HL-60 (cell line): ENCODE data around the gene ELMO1.

Experiments
- DNase-seq, 2 experiments: peaks; one replicate each; pipeline ENCODE4 v3.0.0-alpha.2; 2010 to 2020; ENCODE audit warnings: low read depth in 1 of 2, low spot score in 1 of 2
- H3K27ac ChIP-seq: fragments of 250-450 bp; sonication (Bioruptor Pico); replicated peaks from 2 replicates; pipeline ENCODE4 v1.5.1; 2020; ENCODE audit warnings: mild to moderate bottlenecking, moderate library complexity
- H3K27me3 ChIP-seq: fragments of 250-450 bp; sonication (Bioruptor Pico); 2 replicates; pipeline ENCODE4 v1.5.1; 2021; ENCODE audit warnings: mild to moderate bottlenecking, moderate library complexity; ENCODE audit not compliant: insufficient read depth, poor library complexity, severe bottlenecking
- H3K4me3 ChIP-seq: replicated peaks from 2 replicates; pipeline ENCODE4 v1.5.1; 2011; ENCODE audit warnings: mild to moderate bottlenecking, control low read depth, low read length; ENCODE audit not compliant: insufficient read depth
- GABPA ChIP-seq: IDR thresholded peaks from 2 replicates; pipeline ENCODE4 v1.6.1; 2012; ENCODE audit warnings: low read depth
- POLR2AphosphoS5 ChIP-seq: IDR thresholded peaks from 2 replicates; pipeline ENCODE4 v1.6.1; 2012; ENCODE audit warnings: low read depth
- SPI1 ChIP-seq: IDR thresholded peaks from 2 replicates; pipeline ENCODE4 v1.6.1; 2012; ENCODE audit warnings: low read depth, mild to moderate bottlenecking, borderline replicate concordance
- TF ChIP-seq, protein P1 (sequence below): IDR thresholded peaks from 2 replicates; pipeline ENCODE4 v1.6.1; 2012; ENCODE audit warnings: low read depth; ENCODE audit not compliant: insufficient replicate concordance
- TF ChIP-seq, protein P2 (sequence below): IDR thresholded peaks from one replicate; pipeline ENCODE4 v1.5.1; 2011; ENCODE audit warnings: low read length, control low read depth, inconsistent platforms; ENCODE audit not compliant: insufficient read depth

ELMO1 gene

DNA sequence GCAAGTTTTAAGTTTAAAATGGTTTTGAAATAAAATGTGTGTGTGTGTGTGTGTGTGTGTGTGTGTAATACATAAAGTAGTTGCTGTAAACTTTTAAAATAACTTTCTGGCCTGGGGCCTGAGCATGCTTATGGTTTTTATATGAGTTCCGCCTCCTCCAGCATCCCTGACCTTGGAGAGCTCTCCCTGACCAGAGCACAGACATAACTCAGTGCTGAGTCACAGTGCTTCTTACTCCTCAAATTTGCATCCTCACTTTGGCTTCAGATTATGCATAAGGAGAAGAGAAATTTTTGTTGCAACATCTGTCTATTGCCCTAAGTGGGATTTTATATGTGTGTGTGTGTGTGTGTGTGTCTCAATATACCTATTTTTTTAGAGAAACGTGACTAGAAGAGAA is 200.8 kb downstream of the ELMO1 start:
- H3K27me3 ChIP-seq, result no peaks in the 10 kb centered on the region
- H3K4me3 ChIP-seq, result no peak overlapping the region
- TF ChIP-seq GABPA (no peak), POLR2AphosphoS5 (no peak), SPI1 (no peak)
- TF ChIP-seq, protein P1, sequence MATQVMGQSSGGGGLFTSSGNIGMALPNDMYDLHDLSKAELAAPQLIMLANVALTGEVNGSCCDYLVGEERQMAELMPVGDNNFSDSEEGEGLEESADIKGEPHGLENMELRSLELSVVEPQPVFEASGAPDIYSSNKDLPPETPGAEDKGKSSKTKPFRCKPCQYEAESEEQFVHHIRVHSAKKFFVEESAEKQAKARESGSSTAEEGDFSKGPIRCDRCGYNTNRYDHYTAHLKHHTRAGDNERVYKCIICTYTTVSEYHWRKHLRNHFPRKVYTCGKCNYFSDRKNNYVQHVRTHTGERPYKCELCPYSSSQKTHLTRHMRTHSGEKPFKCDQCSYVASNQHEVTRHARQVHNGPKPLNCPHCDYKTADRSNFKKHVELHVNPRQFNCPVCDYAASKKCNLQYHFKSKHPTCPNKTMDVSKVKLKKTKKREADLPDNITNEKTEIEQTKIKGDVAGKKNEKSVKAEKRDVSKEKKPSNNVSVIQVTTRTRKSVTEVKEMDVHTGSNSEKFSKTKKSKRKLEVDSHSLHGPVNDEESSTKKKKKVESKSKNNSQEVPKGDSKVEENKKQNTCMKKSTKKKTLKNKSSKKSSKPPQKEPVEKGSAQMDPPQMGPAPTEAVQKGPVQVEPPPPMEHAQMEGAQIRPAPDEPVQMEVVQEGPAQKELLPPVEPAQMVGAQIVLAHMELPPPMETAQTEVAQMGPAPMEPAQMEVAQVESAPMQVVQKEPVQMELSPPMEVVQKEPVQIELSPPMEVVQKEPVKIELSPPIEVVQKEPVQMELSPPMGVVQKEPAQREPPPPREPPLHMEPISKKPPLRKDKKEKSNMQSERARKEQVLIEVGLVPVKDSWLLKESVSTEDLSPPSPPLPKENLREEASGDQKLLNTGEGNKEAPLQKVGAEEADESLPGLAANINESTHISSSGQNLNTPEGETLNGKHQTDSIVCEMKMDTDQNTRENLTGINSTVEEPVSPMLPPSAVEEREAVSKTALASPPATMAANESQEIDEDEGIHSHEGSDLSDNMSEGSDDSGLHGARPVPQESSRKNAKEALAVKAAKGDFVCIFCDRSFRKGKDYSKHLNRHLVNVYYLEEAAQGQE, result peak; percentile 78
- TF ChIP-seq, protein P2, sequence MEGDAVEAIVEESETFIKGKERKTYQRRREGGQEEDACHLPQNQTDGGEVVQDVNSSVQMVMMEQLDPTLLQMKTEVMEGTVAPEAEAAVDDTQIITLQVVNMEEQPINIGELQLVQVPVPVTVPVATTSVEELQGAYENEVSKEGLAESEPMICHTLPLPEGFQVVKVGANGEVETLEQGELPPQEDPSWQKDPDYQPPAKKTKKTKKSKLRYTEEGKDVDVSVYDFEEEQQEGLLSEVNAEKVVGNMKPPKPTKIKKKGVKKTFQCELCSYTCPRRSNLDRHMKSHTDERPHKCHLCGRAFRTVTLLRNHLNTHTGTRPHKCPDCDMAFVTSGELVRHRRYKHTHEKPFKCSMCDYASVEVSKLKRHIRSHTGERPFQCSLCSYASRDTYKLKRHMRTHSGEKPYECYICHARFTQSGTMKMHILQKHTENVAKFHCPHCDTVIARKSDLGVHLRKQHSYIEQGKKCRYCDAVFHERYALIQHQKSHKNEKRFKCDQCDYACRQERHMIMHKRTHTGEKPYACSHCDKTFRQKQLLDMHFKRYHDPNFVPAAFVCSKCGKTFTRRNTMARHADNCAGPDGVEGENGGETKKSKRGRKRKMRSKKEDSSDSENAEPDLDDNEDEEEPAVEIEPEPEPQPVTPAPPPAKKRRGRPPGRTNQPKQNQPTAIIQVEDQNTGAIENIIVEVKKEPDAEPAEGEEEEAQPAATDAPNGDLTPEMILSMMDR, result no peak
- no peak overlapping the region for H3K27ac ChIP-seq
- peak in 1 of 2 experiments; percentile 56 for DNase-seq

DNA sequence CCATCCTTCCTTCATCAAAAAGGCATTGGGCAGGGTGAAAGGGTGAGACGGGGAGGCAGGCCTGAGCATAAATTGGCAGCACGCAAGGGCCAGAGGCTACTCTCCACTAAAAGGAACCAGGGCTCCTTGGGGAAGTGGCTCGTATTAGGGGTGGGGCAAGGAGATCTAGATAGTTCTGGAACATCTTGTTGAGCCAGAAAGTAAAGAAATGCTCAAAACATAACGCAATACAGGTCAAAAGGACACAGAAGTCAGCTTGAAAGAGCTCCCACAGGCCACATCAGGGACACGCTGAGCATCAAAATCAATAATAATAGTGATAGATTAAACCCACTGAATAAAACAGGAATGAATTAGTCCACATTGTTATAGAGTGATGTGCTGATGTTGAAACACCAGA is 203.1 kb downstream of the ELMO1 start:
- Histone ChIP-seq H3K4me3 (no peak overlapping the region), H3K27ac (no peak overlapping the region), H3K27me3 (no peaks in the 10 kb centered on the region)
- no peak for DNase-seq
- TF ChIP-seq, protein P1, result no peak
- TF ChIP-seq SPI1 (no peak), GABPA (no peak), POLR2AphosphoS5 (no peak)
- TF ChIP-seq, protein P2, result no peak

DNA sequence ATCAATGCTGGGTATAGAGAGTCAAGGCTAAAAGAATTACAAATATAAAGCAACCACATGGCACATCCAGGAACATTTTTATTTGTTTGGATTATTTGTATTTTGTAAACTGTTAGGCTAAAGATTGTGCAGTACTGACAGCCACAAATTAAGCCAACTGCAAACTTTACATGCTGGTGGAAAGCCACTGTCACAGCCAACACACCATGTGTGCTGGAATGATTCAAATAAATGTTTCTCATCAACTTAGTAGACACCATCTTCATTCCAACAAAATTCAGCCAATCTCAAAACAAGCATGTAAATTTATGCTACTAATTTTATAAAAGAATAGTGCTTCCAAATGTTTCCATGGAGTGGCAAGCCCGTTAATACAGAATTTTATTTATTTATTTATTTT is 211.8 kb downstream of the ELMO1 start:
- H3K27ac ChIP-seq, result no peak overlapping the region
- H3K27me3 ChIP-seq, result no peaks in the 10 kb centered on the region
- H3K4me3 ChIP-seq, result no peak overlapping the region
- TF ChIP-seq GABPA (no peak), SPI1 (no peak), POLR2AphosphoS5 (no peak)
- TF ChIP-seq, protein P1, result no peak
- TF ChIP-seq, protein P2, result no peak
- no peak for DNase-seq
